K562 (cell line): ENCODE measurements around the gene GCK. TPM values are rescaled to one million over a fixed set of nuclear protein-coding genes. Genes with fewer than 3 reads are reported as not detected.

Source experiments
- ATAC-seq: fragments of 200-7000 bp; cut with Tn5 transposase; 3 replicates; pipeline ENCODE4 v1.9.1; 2020; ENCODE audit warnings: moderate library complexity
- BruUV-seq: library from RNA; stranded (reverse); fragments of 400-500 nt; replicated peaks from 2 replicates; lab custom pipeline; 2021; lab: Mats Ljungman, UMichigan
- CTCF ChIA-PET: fragments of 300-600 bp; formaldehyde crosslinking; extraction: SDS; loops from one replicate; lab custom pipeline; 2021; ENCODE audit warnings: low intra/inter-chr PET ratio; lab: Yijun Ruan, JAX
- POLR2A ChIA-PET: fragments of 300-600, 350-650 bp; sonication (Branson Sonifier 250); formaldehyde crosslinking; extraction: SDS; loops from one replicate; lab custom pipeline; 2021; ENCODE audit warnings: antibody characterized with exemption, inconsistent platforms; lab: Yijun Ruan, JAX
- DNase-seq, 4 experiments: peaks; one replicate each; pipeline versions ENCODE4 v3.0.0 to v3.0.0-alpha.2; 2011 to 2018; ENCODE audit warnings: low spot score in 3 of 4, mixed read lengths in 3 of 4; ENCODE audit errors: extremely low read depth in 1 of 4
- FAIRE-seq: peaks from 2 replicates; lab custom pipeline; 2011; peaks lifted over from hg19 to GRCh38; lab: Jason Lieb, UNC
- H2AFZ ChIP-seq: 2 replicates; pipeline ENCODE4 v1.6.0; 2011; ENCODE audit warnings: low read depth, low read length, control low read depth, inconsistent platforms
- H3K27ac ChIP-seq: fragments of 200-600 bp; 3 replicates; pipeline ENCODE4 v1.8.0; 2011; ENCODE audit warnings: low read depth, mild to moderate bottlenecking, control low read depth, inconsistent platforms, low read length, moderate library complexity, mixed read lengths; ENCODE audit errors: extremely low read depth
- H3K27me3 ChIP-seq, 2 experiments: fragments of 300-600 bp in 1 of 2; 2 replicates in 1 of 2; 3 replicates in 1 of 2; pipeline versions ENCODE4 v1.6.0 to v1.8.0; 2011; ENCODE audit warnings: inconsistent platforms in 2 of 2, low read length in 2 of 2, mild to moderate bottlenecking in 1 of 2, mixed read lengths in 1 of 2, moderate library complexity in 1 of 2; ENCODE audit not compliant: control insufficient read depth in 2 of 2, insufficient read depth in 2 of 2
- H3K36me3 ChIP-seq: fragments of 300-600 bp; 3 replicates; pipeline ENCODE4 v1.8.0; 2011; ENCODE audit warnings: mild to moderate bottlenecking, low read length, inconsistent platforms; ENCODE audit not compliant: control insufficient read depth, insufficient read depth
- H3K4me1 ChIP-seq, 2 experiments: fragments of 200-600 bp in 1 of 2; replicated peaks in 1 of 2; 2 replicates in 1 of 2; 3 replicates in 1 of 2; pipeline versions ENCODE4 v1.5.1 to v1.8.0; 2011; ENCODE audit warnings: inconsistent platforms in 2 of 2, low read length in 2 of 2, mild to moderate bottlenecking in 1 of 2, mixed read lengths in 1 of 2, moderate library complexity in 1 of 2; ENCODE audit not compliant: control insufficient read depth in 2 of 2, insufficient read depth in 2 of 2
- H3K4me2 ChIP-seq: 2 replicates; pipeline ENCODE4 v1.6.1; 2011; ENCODE audit warnings: low read length, control low read depth, inconsistent platforms, mixed read lengths; ENCODE audit not compliant: insufficient read depth
- H3K4me3 ChIP-seq: fragments of 200-600 bp; sonication (generic), shearing (Covaris generic); 2 replicates; pipeline ENCODE4 v1.5.1; 2016; ENCODE audit warnings: control low read depth, inconsistent platforms
- H3K79me2 ChIP-seq: fragments of 200-600 bp; 3 replicates; pipeline ENCODE4 v1.8.0; 2011; ENCODE audit warnings: low read length, inconsistent platforms; ENCODE audit not compliant: control insufficient read depth, insufficient read depth
- H3K9ac ChIP-seq, 2 experiments: 2 replicates each; pipeline versions ENCODE4 v1.6.0 to v1.6.1; 2011; ENCODE audit warnings: low read depth in 2 of 2, low read length in 2 of 2, control low read depth in 1 of 2, inconsistent platforms in 1 of 2, mild to moderate bottlenecking in 1 of 2, mixed read lengths in 1 of 2; ENCODE audit not compliant: insufficient read depth in 1 of 2
- H3K9me1 ChIP-seq: one replicate; pipeline ENCODE4 v1.6.0; 2011; ENCODE audit warnings: inconsistent platforms, mild to moderate bottlenecking, low read length, moderate library complexity; ENCODE audit not compliant: control insufficient read depth, insufficient read depth
- H3K9me3 ChIP-seq: replicated peaks from 2 replicates; pipeline ENCODE4 v1.5.1; 2011; ENCODE audit warnings: low read depth, low read length, inconsistent platforms; ENCODE audit not compliant: control insufficient read depth, insufficient read depth
- H4K20me1 ChIP-seq: replicated peaks from 2 replicates; pipeline ENCODE4 v1.6.1; 2011; ENCODE audit warnings: low read length, inconsistent platforms, mixed read lengths; ENCODE audit not compliant: control insufficient read depth, insufficient read depth
- ATF3 ChIP-seq, 2 experiments: fragments of 450-650 bp in 1 of 2; sonication (generic) in 1 of 2; formaldehyde crosslinking in 1 of 2; IDR thresholded peaks in 1 of 2; conservative IDR thresholded peaks in 1 of 2; 2 replicates each; pipeline versions ENCODE4 v1.6.1 to v1.8.1; 2016 to 2023; ENCODE audit warnings: mild to moderate bottlenecking in 2 of 2, moderate library complexity in 2 of 2, inconsistent platforms in 1 of 2, missing genetic modification reagents in 1 of 2
- MAX ChIP-seq: sonication (generic); formaldehyde crosslinking; IDR thresholded peaks from 2 replicates; pipeline ENCODE4 v1.9.0; 2022; ENCODE audit warnings: mild to moderate bottlenecking, missing genetic modification reagents
- ZBTB33 ChIP-seq: sonication (generic); formaldehyde crosslinking; IDR thresholded peaks from 2 replicates; pipeline ENCODE4 v1.8.1; 2023; ENCODE audit warnings: mild to moderate bottlenecking, missing genetic modification reagents
- ZNF318 ChIP-seq, 2 experiments: fragments of 450-650 bp; IDR thresholded peaks; 2 replicates each; pipeline ENCODE4 v1.6.1; 2016; ENCODE audit warnings: mild to moderate bottlenecking in 2 of 2, borderline replicate concordance in 1 of 2, low read depth in 1 of 2, moderate library complexity in 1 of 2
- WGBS: fragments of 100-300 bp; shearing (Covaris generic); methylation state at CpG from one replicate; pipeline ENCODE4 v1.1.6; 2016; ENCODE audit warnings: low coverage, mixed read lengths; ENCODE audit not compliant: insufficient coverage; ENCODE audit errors: missing lambda C conversion rate; 5-methylcytosine and 5-hydroxymethylcytosine counted together
- in situ Hi-C: fragments of 300-500 bp; cut with MboI; formaldehyde crosslinking; loops from 4 replicates; pipeline ENCODE4 v1.15.0; 2018; ENCODE audit warnings: inconsistent platforms, mixed read lengths
- intact Hi-C: fragments of 100-400 bp; cut with micrococcal nuclease; formaldehyde crosslinking; loops from 2 replicates; pipeline ENCODE4 v1.14.2; 2022
- polyA plus RNA-seq, 8 experiments: library from polyadenylated mRNA; depleted of rRNA in 4 of 8; stranded (reverse) in 5 of 8; unstranded in 3 of 8; fragments of >200 nt; fragmentation: Nextera tagmentation in 2 of 8; fragmentation: Illumina TruSeq in 1 of 8; extraction: Ambion mirVana in 2 of 8; extraction: Trizol in 1 of 8; gene quantifications; 2 replicates each; pipeline versions ENCODE4 v1.2.1 to v1.2.3, GENCODE V29; 2011 to 2014; ENCODE audit warnings: inconsistent platforms in 1 of 8, missing spikeins in 1 of 8
- total RNA-seq, 7 experiments: library from RNA; depleted of rRNA in 6 of 7; stranded (reverse); fragments of >200 nt in 6 of 7; fragmentation: Illumina TruSeq in 2 of 7; extraction: Trizol in 2 of 7; gene quantifications; 2 replicates each; pipeline versions ENCODE4 v1.2.1 to v1.2.3, GENCODE V29; 2011 to 2021; ENCODE audit warnings: low replicate concordance in 1 of 7

GCK gene
- total and polyA plus RNA-seq, 9 of the 15 experiments (the other 6 are each of a cell fraction or from before 2014, with no cell fraction given) = 0.11 to 0.55 (median 0.16) TPM; not detected in 3

GRCh38 chr7:44145479-44145968 lies 43.7 kb downstream of the GCK start:
- no peaks in the 10 kb centered on the region for H3K9me3 ChIP-seq
- DNase-seq (peak in 2 of 4 experiments; percentile 9 to 22), ATAC-seq (no peak), FAIRE-seq (no peak)
- no TSS peak for BruUV-seq
- H3K36me3 ChIP-seq = no peaks in the 10 kb centered on the region
- no peak overlapping the region for H3K9ac ChIP-seq
- intact Hi-C loops (loop anchor here (5.0 kb wide), 1 partner anchor 52 kb away; no protein-coding TSS in a partner anchor), in situ Hi-C loops (no loop called here)
- H3K27ac ChIP-seq = no peak overlapping the region
- WGBS = 43% methylated on average over 16 of the region's 53 CpGs
- H3K4me1 ChIP-seq = peaks cover 21 to 62% of the 10 kb centered on the region in 2 experiments
- H3K27me3 ChIP-seq = no peaks in the 10 kb centered on the region
- no peaks in the 10 kb centered on the region for H4K20me1 ChIP-seq
- CTCF ChIA-PET = no interaction called here
- POLR2A ChIA-PET = no interaction called here
- H2AFZ ChIP-seq = peak overlapping the region; percentile 61
- H3K4me3 ChIP-seq = no peak overlapping the region
- H3K79me2 ChIP-seq = no peaks in the 10 kb centered on the region
- H3K4me2 ChIP-seq = peak overlapping the region; percentile 64
- no peaks in the 10 kb centered on the region for H3K9me1 ChIP-seq
- TF ChIP-seq ZBTB33 = peak; percentile 94
- peak; percentile 14; the same call in 1 of the 2 replicates for TF ChIP-seq ATF3 (IDR thresholded peaks at IDR 0.05)
- TF ChIP-seq ATF3 (CRISPR knock-in tag; conservative IDR thresholded peaks at IDR 0.05) = no peak
- peak; percentile 31; the same call in 1 of the 2 replicates for TF ChIP-seq MAX (CRISPR knock-in tag)
- TF ChIP-seq ZNF318 (IDR thresholded peaks at IDR 0.05; ENCODE audit: borderline replicate concordance in 1 of 2, low read depth in 1 of 2) = no peak
